Activated CD4-positive, alpha-beta T cell treated with anti-CD3 and anti-CD28 coated beads, Interleukin-2, amount 10 ng/mL, durations not matched to agents 24 days and 14 days (primary cell): Measurements from ENCODE around the gene MAN2B2. TPM values are rescaled to one million over a fixed set of nuclear protein-coding genes. Genes with fewer than 3 reads are reported as not detected.

ENCODE experiments used
- DNase-seq: peaks from one replicate; pipeline ENCODE4 v3.0.0; 2022
- H3K27ac Mint-ChIP-seq: one replicate; pipeline ENCODE4 v1.8.0; 2022; ENCODE audit warnings: mild to moderate bottlenecking, mixed read lengths
- H3K27me3 Mint-ChIP-seq: one replicate; pipeline ENCODE4 v1.8.0; 2022; ENCODE audit warnings: mixed read lengths
- H3K36me3 Mint-ChIP-seq: one replicate; pipeline ENCODE4 v1.8.0; 2022; ENCODE audit warnings: low read depth, mild to moderate bottlenecking, mixed read lengths
- H3K4me1 Mint-ChIP-seq: one replicate; pipeline ENCODE4 v1.8.0; 2021; ENCODE audit warnings: mixed read lengths
- H3K4me3 Mint-ChIP-seq: one replicate; pipeline ENCODE4 v1.8.0; 2022; ENCODE audit warnings: mild to moderate bottlenecking, moderate library complexity, mixed read lengths
- H3K9me3 Mint-ChIP-seq: one replicate; pipeline ENCODE4 v1.8.0; 2021; ENCODE audit warnings: mixed read lengths
- intact Hi-C: fragments of 100-400 bp; cut with micrococcal nuclease; formaldehyde crosslinking; loops from one replicate; pipeline ENCODE4 v1.15.1; 2023
- total RNA-seq: library from RNA; stranded (reverse); gene quantifications from 2 replicates; pipeline ENCODE4 v1.2.3, GENCODE V29; 2022

MAN2B2 gene
- total RNA-seq, 1 donor from 2014 or later, result 14.9 TPM

DNA sequence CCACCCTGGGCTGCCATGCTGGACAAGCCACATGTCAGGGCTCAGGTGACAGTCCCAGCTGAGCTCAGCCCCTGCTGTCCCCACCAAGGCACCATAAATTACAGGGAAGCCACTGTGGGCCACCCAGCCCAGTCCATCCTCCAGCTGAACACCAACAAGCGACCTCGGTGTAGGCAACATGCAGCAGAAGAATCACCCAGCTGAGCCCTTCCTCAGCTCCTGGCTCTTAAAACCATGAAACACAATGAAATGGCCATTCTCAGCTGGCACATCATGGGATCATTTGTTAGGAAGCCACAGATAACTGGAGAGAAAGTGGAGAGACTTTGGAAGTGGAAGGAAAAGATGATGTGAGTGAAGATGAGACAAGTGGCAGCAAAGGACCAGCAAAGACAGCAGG, 23.3 kb upstream of the MAN2B2 start:
- no peaks in the 10 kb centered on the region for H3K36me3 Mint-ChIP-seq
- intact Hi-C loops, result no loop called here
- H3K27ac Mint-ChIP-seq, result no peak overlapping the region
- H3K27me3 Mint-ChIP-seq, result peaks cover under 1% of the 10 kb centered on the region
- peaks cover under 1% of the 10 kb centered on the region for H3K4me1 Mint-ChIP-seq
- no peak for DNase-seq
- H3K9me3 Mint-ChIP-seq, result no peaks in the 10 kb centered on the region
- H3K4me3 Mint-ChIP-seq, result no peak overlapping the region

DNA sequence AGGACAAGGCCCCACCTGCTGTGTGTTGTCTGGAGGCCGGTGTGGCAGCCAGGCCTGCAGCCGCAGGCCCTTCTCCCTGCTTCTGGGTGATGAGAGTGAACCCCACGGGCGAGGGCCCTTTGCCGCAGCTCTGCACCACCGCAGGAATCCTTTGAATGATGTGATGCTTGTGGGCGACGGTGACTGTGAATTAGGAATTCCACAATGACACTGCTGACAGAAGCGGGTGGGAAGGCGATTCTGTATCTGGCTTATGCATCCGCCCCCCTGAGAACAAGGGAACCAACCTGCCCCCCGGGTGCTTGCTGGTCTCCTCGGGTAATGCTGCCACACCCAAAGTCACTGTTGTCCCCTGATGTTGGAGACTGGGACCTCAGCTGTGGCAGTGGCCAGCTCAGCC, 19.5 kb upstream of the MAN2B2 start:
- DNase-seq, result no peak
- Mint-ChIP-seq H3K36me3 (no peaks in the 10 kb centered on the region), H3K27me3 (peaks cover 20% of the 10 kb centered on the region), H3K4me3 (no peak overlapping the region), H3K27ac (no peak overlapping the region), H3K4me1 (no peaks in the 10 kb centered on the region), H3K9me3 (no peaks in the 10 kb centered on the region)
- intact Hi-C loops, result no loop called here

DNA sequence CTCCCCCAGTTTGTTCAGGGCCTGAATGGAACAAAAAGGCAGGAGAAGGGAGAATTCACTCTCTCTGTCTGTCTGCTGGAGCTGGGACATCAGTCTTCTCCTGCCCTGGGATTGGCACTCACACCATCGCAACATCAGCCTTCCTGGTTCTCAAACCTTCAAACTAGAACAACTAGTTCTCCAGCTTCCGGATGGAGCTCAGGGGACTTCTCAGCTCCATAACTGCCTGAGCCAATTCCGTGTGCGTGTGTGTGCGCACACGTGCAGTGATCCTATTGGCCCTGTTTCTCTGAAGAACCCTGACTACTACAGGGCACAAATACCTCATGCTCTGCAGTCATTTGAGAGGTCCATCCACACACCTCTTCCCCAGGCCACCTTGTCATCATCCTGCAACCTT, 18.7 kb upstream of the MAN2B2 start:
- Mint-ChIP-seq H3K36me3 (no peaks in the 10 kb centered on the region), H3K9me3 (no peaks in the 10 kb centered on the region), H3K27me3 (peaks cover 26% of the 10 kb centered on the region), H3K4me3 (no peak overlapping the region), H3K27ac (no peak overlapping the region), H3K4me1 (peaks cover 3% of the 10 kb centered on the region)
- DNase-seq, result no peak
- intact Hi-C loops, result no loop called here

DNA sequence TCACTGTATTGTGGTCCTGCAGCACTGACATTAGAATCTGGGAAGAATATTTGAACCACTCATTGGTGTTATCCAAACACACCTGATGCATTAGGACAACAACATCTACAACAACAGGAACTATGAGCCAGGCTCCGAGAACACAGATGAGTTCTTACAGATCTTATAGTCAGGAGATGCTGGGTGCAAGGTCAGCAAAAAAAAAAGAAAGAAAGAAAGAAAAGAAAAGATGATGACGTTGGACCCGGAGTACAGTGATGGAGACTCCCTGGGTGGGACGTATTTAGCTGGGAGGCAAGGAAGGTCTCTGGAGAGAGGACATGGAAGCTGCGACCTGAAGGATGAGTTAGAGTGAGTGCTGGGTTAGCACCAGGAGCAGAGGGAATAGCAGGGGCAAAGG, 17.8 kb upstream of the MAN2B2 start:
- Mint-ChIP-seq H3K4me3 (no peak overlapping the region), H3K9me3 (no peaks in the 10 kb centered on the region)

DNA sequence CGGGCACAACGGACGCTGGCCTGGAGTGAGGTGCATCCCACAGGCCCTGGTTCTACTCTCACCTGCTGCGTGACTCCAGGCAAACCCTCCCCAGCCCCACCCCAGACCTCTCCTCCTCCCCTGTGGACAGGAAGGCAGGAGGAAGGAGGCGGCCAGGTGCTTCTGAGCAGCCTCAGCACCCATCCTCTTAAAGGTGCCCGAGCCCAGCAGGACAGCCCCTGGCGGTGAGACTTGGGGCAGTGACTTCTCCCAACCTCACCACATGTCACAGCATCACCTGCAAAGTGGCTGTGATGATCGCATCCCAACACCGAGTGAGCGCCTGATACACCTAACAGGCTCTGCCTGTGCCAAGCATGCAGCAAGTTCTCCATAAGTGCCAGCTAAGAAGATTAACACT, 17.1 kb upstream of the MAN2B2 start:
- intact Hi-C loops, result no loop called here
- Mint-ChIP-seq H3K9me3 (no peaks in the 10 kb centered on the region), H3K4me1 (peaks cover 7% of the 10 kb centered on the region), H3K4me3 (no peak overlapping the region), H3K27me3 (peaks cover 42% of the 10 kb centered on the region), H3K36me3 (no peaks in the 10 kb centered on the region), H3K27ac (no peak overlapping the region)
- no peak for DNase-seq

More for the DNA sequence above, 17.8 kb upstream of the MAN2B2 start:
- no peak for DNase-seq
- Mint-ChIP-seq H3K27me3 (peaks cover 35% of the 10 kb centered on the region), H3K4me1 (peaks cover 7% of the 10 kb centered on the region), H3K36me3 (no peaks in the 10 kb centered on the region), H3K27ac (no peak overlapping the region)
- intact Hi-C loops, result no loop called here

DNA sequence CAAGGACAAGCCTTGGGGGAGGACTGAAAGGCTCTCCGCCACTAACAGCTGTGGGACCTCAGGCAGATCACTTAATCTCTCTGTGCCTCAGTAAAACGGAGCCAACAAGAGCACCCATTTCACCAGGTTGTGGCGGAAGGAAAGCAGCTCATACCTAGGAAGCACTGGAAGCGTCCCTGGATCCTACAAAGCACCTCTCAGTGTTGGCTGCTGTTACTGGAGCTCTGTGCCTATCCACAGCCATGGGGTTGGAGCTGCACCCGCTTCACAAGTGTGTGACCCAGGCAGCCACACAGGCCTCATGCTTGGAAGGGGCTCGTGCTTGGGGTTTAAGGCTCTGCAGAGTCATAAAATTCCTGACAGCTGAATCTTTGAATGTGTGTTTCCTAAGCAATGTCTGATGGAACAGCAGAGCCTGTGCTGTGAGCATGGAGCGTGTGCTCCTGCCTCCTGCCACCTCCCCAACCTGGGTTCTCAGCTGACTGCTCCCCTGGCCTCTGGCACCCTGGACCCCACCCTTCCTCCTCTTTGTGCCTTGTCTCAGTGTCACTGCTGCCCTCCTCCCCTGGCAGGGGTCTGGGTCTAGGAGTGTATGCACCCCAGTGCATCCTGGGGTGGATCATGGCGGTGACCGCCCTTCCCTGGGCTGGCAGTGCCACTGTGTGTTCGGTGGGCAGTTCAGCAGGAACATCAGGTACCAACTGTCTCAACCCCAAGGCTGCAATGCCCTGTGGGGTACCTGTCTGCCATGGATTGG, 14.4 kb upstream of the MAN2B2 start:
- no peak overlapping the region for H3K4me3 Mint-ChIP-seq
- peaks cover 56% of the 10 kb centered on the region for H3K27me3 Mint-ChIP-seq
- DNase-seq, result no peak
- H3K27ac Mint-ChIP-seq, result no peak overlapping the region
- H3K36me3 Mint-ChIP-seq, result no peaks in the 10 kb centered on the region
- intact Hi-C loops, result no loop called here
- peaks cover 7% of the 10 kb centered on the region for H3K4me1 Mint-ChIP-seq
- no peaks in the 10 kb centered on the region for H3K9me3 Mint-ChIP-seq

DNA sequence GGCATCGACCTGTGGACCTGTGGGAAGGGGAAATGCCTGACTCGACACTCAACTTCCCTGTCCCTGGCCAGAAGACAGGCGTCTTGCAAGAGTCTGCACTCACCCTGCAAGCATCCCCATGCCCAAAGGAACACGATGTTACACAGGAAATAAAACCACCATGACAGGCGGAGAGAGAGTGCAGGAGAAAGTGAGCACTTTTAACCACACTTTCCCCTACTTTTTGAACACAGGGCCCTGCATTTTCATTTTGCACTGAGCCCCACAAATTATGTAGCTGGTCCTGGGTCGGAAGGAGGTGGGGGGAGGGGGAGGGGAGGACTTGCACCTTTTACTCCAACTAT, 13.8 kb upstream of the MAN2B2 start:
- H3K27ac Mint-ChIP-seq, result no peak overlapping the region
- no peaks in the 10 kb centered on the region for H3K36me3 Mint-ChIP-seq
- H3K4me1 Mint-ChIP-seq, result peaks cover 7% of the 10 kb centered on the region
- no peak overlapping the region for H3K4me3 Mint-ChIP-seq
- H3K9me3 Mint-ChIP-seq, result no peaks in the 10 kb centered on the region
- DNase-seq, result no peak
- intact Hi-C loops, result no loop called here
- H3K27me3 Mint-ChIP-seq, result peaks cover 62% of the 10 kb centered on the region

DNA sequence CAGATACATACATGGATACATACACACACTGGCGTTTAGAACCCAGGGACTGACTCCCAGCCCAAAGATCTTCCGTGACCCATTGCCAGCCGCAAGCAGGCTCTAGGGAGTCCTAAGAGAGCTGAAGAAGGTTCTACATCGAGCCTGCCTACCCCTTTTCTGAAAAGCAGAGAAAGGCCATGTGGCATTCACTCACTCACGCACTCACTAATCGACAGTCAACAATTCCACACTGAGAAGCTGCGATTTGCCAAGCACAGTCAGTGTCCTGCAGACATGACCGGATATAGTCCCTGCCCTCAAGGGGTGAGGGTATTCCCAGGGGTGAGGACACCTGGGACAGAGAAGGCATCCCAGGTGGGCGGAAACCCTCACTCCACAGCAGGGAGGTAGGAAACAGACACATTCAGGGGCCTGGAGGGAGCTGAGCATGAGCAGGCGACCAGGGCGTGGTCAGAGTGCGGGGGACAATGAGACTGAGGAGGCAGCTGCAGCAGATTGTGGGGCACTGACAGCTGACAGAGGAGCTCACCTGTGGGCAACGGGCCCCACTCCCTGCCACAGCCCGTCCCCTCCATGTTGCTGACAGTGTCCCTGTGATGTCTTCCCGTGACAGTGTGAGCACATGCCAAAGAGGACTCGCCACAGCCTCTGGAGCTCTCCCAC, 13.2 kb upstream of the MAN2B2 start:
- intact Hi-C loops, result no loop called here
- no peak for DNase-seq
- peaks cover 67% of the 10 kb centered on the region for H3K27me3 Mint-ChIP-seq
- H3K27ac Mint-ChIP-seq, result no peak overlapping the region
- no peak overlapping the region for H3K4me3 Mint-ChIP-seq
- peaks cover 7% of the 10 kb centered on the region for H3K4me1 Mint-ChIP-seq
- H3K36me3 Mint-ChIP-seq, result no peaks in the 10 kb centered on the region
- no peaks in the 10 kb centered on the region for H3K9me3 Mint-ChIP-seq

DNA sequence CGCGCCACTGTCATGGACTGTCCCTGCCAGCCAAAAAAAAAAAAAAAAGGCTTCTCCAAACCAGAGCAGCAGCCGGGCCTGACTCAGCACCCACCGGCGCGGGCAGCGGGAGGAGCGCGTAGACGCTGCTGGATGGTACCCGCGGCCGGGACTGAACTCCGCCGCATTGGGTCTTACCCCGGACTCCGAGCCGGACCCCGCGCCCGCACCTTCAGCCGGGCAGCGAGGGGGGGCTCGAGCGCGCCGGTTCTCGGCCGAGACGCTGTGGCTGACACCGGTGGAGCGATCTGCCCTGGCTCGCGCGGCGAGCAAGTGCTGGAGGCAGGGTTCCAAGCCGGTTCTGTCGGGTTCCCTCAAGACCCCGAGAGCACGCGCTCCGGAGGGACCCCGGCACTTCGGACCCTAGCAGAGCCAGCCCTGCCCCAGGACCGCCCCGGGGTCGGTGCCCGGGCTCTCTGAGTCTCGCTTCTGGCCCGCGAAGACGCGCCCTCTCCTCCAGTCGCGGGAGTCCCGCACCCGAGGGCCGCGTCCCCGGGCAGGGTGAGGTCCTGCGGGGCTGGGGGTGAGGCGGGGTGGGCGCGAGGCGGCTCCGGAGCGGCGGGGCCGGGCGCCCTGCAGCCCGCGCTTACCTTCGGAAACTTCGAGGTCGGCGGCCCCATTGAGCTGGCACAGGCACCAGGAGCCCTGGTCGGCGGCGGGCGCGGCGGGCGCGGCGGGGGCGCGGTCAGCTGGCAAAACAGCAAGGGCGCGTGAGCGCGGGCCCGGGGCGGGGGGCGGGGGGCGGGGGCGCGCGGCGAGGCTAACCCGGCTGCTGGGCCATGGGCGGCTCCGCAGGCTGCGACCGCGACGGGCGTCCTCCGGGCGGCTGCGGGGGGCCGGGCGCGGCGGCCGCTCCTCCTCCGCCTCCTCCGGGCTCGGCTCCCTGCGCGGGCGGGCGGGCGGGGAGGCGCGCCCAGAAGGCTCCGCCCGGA, 11.8 kb upstream of the MAN2B2 start:
- intact Hi-C loops, result no loop called here
- no peak for DNase-seq
- H3K27ac Mint-ChIP-seq, result no peak overlapping the region
- H3K27me3 Mint-ChIP-seq, result peaks cover 67% of the 10 kb centered on the region
- no peak overlapping the region for H3K4me3 Mint-ChIP-seq
- H3K36me3 Mint-ChIP-seq, result no peaks in the 10 kb centered on the region
- H3K4me1 Mint-ChIP-seq, result peaks cover 7% of the 10 kb centered on the region
- H3K9me3 Mint-ChIP-seq, result no peaks in the 10 kb centered on the region

DNA sequence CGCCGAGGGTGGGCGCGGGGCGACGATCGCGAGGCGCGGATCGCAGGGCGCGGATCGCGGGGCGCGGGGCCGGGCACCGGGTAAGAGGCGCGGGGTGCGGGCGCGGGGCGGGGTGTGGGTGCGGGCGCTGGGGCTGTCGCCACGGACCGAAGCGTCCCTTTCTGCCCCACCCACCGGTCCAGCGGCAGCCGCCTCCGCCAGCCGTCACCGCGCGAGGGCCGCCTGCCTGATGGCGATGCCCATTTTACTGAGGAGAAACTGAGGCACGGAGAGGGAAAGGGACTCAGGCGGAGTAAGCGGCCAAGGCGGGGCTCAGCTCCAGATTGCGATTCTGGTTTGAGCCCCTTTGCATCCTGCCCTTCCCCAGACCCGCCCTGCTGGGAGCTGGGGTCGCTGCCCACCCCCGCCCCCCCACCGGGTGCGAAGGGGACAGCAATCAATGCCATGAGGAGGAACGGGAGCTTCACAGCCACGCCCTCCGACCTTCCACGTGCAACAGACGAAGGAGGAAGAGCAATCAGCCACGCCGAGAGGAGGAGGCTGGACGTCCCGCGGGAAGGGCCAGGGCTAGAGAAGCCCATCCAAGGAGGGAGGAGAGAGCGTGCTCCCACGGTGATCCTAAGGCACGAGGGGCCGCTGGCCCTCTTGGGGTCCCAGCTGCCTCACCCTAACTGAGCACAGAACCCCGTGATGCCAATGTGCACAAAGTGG, 10.9 kb upstream of the MAN2B2 start:
- no peaks in the 10 kb centered on the region for H3K9me3 Mint-ChIP-seq
- peaks cover 68% of the 10 kb centered on the region for H3K27me3 Mint-ChIP-seq
- H3K27ac Mint-ChIP-seq, result no peak overlapping the region
- DNase-seq, result no peak
- intact Hi-C loops, result no loop called here
- no peaks in the 10 kb centered on the region for H3K36me3 Mint-ChIP-seq
- no peak overlapping the region for H3K4me3 Mint-ChIP-seq
- peaks cover 7% of the 10 kb centered on the region for H3K4me1 Mint-ChIP-seq

DNA sequence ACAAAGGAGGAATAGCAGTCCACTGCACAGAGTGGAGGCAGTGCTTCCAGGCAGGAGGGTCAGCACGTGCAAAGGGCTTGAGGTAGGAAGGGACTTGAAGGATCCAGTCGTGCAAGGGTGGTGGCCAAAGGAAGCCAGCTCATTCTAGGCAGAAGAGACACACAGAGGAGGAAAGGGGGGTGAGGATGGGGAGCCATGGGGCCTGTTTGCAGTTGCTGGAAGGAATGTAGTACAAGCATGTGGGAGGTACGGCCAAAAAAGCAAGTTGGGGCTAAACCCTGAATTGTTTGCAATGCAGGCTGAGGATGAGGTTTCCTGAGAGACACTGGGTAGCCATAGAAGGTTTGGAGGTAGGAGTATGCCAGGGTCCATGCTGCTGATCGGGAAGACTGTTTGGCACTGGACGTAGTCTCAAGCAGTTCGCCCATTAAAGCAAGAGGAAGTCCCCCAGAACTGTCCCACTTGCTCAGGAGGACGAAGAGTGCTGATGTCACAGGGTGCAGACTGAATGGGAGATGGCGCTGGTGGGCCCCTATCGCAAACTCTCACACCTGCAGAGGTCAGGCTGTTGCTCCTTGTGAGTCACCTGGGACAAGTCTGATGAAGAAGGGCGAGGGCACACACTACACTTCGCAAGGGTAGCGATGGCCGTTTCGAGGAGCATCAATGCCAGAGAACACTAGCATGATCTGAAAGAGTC, 9.1 kb upstream of the MAN2B2 start:
- intact Hi-C loops, result no loop called here
- DNase-seq, result no peak
- Mint-ChIP-seq H3K27me3 (peaks cover 57% of the 10 kb centered on the region), H3K36me3 (no peaks in the 10 kb centered on the region), H3K27ac (no peak overlapping the region), H3K4me3 (no peak overlapping the region), H3K9me3 (no peaks in the 10 kb centered on the region), H3K4me1 (peaks cover 7% of the 10 kb centered on the region)

DNA sequence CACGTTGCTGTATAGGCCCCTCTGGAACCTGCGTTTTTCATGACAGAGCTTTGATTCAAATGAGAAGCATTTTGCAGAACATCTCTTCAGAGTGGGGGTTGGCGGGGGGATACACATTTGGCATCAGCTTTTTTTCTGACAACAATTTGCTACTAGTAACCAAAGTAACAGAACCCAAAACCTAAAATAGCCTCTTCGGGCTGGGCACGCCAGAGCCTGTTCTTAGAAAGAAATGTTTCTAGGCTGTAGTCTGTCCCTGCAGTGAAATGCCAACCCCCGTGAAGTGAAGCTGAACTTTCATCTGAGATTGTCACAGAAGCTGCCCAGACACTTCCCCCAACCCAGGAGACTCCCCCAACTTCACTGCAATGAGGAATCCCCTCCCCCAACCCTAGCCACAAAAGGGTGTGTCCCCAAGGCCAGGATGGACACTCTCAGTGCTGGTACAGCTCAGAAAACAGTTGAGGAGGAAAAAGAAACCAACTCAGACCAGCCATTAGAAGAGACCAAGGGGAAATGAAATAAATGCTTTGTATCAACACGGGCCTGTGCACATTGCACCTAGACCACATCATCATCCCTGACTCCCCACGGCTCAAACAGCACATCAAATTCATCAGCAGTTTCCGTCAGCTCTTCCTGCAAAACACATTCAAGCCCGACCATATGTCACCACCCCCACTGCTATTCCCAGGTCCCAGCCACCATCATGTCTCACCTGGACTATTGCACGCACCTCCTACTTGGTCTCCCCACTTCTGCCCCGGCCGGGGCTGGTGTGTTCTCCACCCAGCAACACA, 8.4 kb upstream of the MAN2B2 start:
- Mint-ChIP-seq H3K27me3 (peaks cover 51% of the 10 kb centered on the region), H3K27ac (no peak overlapping the region), H3K4me3 (no peak overlapping the region), H3K36me3 (no peaks in the 10 kb centered on the region), H3K9me3 (no peaks in the 10 kb centered on the region), H3K4me1 (peaks cover 1% of the 10 kb centered on the region)
- intact Hi-C loops, result no loop called here
- DNase-seq, result no peak
